GM12873 (cell line): ENCODE data around the gene SLC16A7.

Experiments used
- CTCF ChIP-seq: IDR thresholded peaks from 2 replicates; pipeline ENCODE4 v1.5.1; 2012; ENCODE audit warnings: low read depth, mild to moderate bottlenecking, moderate library complexity, low read length, control low read depth; ENCODE audit not compliant: insufficient read depth; ENCODE audit errors: missing control alignments

SLC16A7 gene

GRCh38 chr12:59626382-59626781 lies 30.6 kb downstream of the SLC16A7 start:
- no peak for TF ChIP-seq CTCF

GRCh38 chr12:59627582-59627981 lies 31.8 kb downstream of the SLC16A7 start:
- no peak for TF ChIP-seq CTCF

DNA sequence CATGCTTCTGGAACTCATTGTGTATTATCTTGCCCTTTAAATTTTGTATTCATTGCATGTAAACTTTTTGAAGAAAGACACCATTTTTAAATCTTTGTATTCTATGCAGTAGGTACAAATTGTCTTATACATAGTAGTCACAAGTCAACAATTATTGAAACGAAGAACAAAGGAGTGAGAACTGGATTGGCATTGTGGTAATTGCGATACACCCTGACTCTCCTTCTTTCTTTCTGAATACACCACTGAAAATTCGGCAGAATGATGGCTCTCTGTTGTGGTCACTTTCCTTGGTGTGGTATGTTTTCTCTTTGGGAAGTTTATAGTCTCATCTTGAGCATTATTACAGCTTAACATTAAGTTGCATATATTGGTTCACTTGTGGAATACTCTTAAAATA lies 34.1 kb downstream of the SLC16A7 start:
- TF ChIP-seq CTCF = no peak

- TF ChIP-seq CTCF = no peak
Observed at GRCh38 chr12:59632408-59632807, 36.6 kb downstream of the SLC16A7 start.

DNA sequence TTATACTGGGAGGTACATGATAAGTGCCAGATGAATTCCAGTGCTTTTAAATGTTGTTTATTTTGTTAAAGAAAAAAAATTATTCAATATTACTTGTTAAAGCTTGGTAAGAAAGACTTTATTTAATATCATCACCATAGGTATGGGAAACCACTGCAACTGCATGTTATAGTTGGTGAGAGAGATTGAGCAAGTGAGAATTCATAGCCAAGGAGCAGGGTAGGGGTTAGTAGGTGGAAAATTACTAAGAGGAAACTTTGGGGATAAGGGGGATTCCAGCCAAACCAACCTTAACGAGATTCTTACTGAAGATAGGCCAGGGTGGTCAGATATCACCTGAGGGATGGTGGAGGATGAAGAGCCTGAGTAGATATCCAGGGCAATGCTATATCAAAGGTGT lies 38.4 kb downstream of the SLC16A7 start:
- no peak for TF ChIP-seq CTCF

- no peak for TF ChIP-seq CTCF
Observed at GRCh38 chr12:59636945-59637691, 41.3 kb downstream of the SLC16A7 start.

DNA sequence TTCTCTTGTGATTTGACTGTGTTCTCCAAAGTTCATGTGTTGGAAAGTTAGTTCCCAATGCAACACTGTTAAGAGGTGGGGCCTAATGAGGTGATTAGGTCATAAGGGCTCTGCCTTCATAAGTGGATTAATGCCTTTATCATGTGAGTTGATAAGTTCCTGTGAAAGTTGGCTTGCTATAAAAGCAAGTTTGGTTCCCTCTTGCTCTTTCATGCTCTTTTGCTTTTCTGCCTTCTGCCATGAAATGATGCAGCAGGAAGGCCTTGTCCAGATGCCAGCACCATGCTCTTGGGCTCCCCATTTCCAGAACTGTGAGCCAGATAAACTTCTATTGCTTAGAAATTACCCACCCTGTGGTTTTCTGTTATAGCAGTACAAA lies 41.9 kb downstream of the SLC16A7 start:
- no peak for TF ChIP-seq CTCF
